Gastroesophageal sphincter (tissue), 3 donors: Measurements from ENCODE around the gene HOXA10.

Source experiments
- CTCF ChIP-seq, 4 experiments: fragments of 200-600 bp in 2 of 4; fragments of 450-650 bp in 2 of 4; sonication (generic) in 1 of 4; IDR thresholded peaks; one replicate each; pipeline ENCODE4 v1.5.1; 2017 to 2019; ENCODE audit warnings: antibody characterized with exemption in 4 of 4, mild to moderate bottlenecking in 2 of 4, moderate library complexity in 2 of 4
- POLR2A ChIP-seq, 2 donors: fragments of 450-650 bp; IDR thresholded peaks; one replicate each; pipeline ENCODE4 v1.6.1; 2017; ENCODE audit warnings: antibody characterized with exemption in 2 of 2, mild to moderate bottlenecking in 2 of 2, moderate library complexity in 1 of 2
- POLR2AphosphoS5 ChIP-seq: sonication (generic); formaldehyde crosslinking; IDR thresholded peaks from one replicate; pipeline ENCODE4 v1.6.1; 2017; ENCODE audit warnings: antibody characterized with exemption

- TF ChIP-seq CTCF (IDR thresholded peaks at IDR 0.05) (no peak), POLR2AphosphoS5 (peak; percentile 42), POLR2A (IDR thresholded peaks at IDR 0.05) (peak in 1 of 2 donors; percentile 12)
Measured at GRCh38 chr7:27122077-27122910, 51.8 kb downstream of the HOXA10 start.
